ENCODE results near the gene UGT1A8.

DNA sequence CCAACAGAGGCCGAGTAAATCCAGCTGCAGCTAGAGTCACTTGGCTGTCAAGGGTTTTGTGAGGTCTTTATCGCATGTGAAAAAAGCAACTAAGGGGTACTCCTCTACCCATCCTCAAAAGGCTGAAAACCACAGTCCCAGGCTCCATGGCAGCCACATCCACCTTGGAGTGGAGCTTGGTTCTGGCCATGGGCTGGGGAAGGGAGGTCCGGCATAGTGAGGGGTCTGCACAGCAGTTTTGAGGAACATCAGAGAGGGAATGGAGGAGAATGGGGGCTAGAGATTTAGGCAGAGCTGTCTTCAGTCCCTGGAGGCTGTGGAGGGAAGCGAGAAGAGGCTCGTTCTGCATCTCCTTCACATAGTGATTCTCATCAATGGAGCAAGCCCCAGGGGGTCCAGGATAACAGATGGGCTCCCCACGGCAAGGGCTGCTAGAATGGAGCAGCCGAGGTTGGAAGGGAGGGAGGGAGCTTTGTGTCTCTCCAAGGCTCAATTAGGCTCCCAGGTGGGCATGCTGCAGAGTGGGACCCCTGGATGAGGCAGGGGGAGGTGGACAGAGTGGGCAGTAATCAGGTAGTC lies 181.7 kb downstream of the UGT1A8 start:
- TF ChIP-seq POLR2A (IDR thresholded peaks at IDR 0.05; ENCODE audit: extremely low read depth, insufficient read length), result no peak
- TF ChIP-seq, protein P1, sequence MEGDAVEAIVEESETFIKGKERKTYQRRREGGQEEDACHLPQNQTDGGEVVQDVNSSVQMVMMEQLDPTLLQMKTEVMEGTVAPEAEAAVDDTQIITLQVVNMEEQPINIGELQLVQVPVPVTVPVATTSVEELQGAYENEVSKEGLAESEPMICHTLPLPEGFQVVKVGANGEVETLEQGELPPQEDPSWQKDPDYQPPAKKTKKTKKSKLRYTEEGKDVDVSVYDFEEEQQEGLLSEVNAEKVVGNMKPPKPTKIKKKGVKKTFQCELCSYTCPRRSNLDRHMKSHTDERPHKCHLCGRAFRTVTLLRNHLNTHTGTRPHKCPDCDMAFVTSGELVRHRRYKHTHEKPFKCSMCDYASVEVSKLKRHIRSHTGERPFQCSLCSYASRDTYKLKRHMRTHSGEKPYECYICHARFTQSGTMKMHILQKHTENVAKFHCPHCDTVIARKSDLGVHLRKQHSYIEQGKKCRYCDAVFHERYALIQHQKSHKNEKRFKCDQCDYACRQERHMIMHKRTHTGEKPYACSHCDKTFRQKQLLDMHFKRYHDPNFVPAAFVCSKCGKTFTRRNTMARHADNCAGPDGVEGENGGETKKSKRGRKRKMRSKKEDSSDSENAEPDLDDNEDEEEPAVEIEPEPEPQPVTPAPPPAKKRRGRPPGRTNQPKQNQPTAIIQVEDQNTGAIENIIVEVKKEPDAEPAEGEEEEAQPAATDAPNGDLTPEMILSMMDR (IDR thresholded peaks at IDR 0.05; ENCODE audit: low read depth, low read length), result no peak
- TF ChIP-seq, protein P2, sequence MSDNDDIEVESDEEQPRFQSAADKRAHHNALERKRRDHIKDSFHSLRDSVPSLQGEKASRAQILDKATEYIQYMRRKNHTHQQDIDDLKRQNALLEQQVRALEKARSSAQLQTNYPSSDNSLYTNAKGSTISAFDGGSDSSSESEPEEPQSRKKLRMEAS (IDR thresholded peaks at IDR 0.05; ENCODE audit: low read depth, low read length), result no peak
